Activated CD4-positive, CD25-positive, alpha-beta regulatory T cell treated with anti-CD3 and anti-CD28 coated beads, Interleukin-2, amount 50 U/mL, for 72 hours (primary cell): ENCODE data around the gene GFM1.
A peak's percentile ranks its signal among the peaks of the same experiment; 100 is the strongest.

Experiments
- DNase-seq: peaks from one replicate; pipeline ENCODE4 v3.0.0; 2021

GFM1 gene

GRCh38 chr3:158728851-158729250, 84.5 kb downstream of the GFM1 start:
- no peak for DNase-seq

- no peak for DNase-seq
Measured at GRCh38 chr3:158731486-158731885, 87.2 kb downstream of the GFM1 start.

- peak; percentile 43 for DNase-seq
Measured at GRCh38 chr3:158731938-158732855, 87.9 kb downstream of the GFM1 start, which contains the start of gene RARRES1. RARRES1 (minus strand) TSS chr3:158732457; CDS start chr3:158732415, 42 bp downstream.

GRCh38 chr3:158732856-158733200, 88.5 kb downstream of the GFM1 start:
- DNase-seq: no peak

- DNase-seq: no peak
Measured at GRCh38 chr3:158733656-158734055, 89.3 kb downstream of the GFM1 start.

DNA sequence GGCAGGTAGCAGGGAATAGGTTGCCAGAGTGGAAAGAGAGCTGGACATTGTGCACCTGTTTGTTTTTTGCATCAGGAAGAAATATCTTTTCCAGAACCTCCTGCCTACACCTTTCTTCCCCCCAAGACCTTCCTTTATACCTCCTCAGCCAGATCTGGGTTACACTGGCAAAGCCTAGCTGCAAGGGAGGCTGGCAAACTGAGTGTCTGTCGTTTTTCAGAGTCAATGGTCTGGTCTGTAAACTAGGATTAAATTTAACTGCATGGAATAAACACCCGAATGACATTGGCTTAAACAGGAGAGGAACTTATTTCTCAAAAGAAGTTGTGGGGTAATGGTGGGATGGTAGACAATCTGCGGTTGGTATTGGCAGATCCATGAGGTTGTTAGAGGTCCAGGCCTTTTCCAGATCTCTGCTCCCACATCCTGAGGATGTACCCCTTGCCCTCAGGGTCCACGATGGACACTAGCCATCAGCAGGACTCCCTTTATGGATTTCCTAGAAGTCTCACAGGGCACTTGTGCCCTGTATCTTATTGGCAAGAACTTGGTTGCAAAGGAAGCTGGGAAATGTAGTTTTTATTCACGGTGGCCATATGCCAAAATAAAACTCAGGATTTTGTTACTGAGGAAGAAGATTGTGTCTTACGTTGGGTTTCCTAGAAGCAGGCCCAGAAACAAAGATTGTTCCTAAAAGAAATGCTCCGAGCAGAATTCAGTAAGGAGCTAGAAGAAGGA, 91.1 kb downstream of the GFM1 start:
- no peak for DNase-seq

GRCh38 chr3:158737410-158737809, 93.1 kb downstream of the GFM1 start:
- DNase-seq: no peak

GRCh38 chr3:158737976-158738615, 93.8 kb downstream of the GFM1 start:
- DNase-seq: no peak

DNA sequence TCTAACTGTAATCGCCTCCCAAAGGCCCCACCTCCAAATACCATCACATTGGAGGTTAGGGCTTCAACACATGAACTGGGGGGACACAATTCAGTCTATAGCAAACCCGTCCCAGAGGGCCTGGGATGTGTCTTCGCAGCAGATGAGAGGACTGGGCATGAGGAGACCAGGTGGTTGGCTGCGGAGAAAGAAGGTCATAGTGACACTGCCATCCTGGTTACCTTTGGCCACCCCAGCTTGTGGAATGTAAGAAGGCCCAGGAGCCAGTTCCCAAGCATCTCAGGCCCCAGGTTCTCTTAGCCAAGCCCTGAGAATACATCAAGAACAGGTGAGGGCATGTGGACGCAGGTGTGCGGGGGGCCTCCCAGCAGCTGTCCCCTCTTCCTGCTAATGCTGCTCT, 94.3 kb downstream of the GFM1 start:
- no peak for DNase-seq

DNA sequence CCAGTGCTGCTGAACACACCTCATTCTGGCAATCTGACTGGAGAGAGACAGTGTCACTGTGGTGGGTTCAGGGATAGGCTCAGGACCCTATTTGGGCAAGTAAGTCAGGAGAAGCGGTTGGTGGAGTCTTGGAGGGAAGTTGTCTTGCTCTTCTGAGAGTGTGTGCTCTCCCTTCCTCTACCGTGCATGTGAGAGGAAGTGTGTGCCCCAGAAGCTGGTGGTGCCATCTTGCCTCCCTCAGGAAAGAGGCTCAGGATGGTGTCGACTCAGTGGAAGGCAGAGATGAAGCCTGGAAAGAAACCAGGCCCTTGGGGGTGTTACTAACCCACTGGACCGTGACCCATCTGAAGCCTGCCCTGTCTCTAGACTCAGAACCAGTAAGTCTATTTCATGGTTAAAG, 94.8 kb downstream of the GFM1 start:
- DNase-seq: no peak

- DNase-seq: no peak
Measured at GRCh38 chr3:158739661-158740060, 95.3 kb downstream of the GFM1 start.
